HUES6 (cell line): ENCODE data around the gene PGGT1B.
"Not testable (repeated sequence)": the region's sequence is repeated elsewhere in the genome, so short reads cannot be mapped to it uniquely, and the experiment has no call there.

Experiments
- H3K27ac ChIP-seq: 2 replicates; pipeline ENCODE4 v1.7.0; 2013; ENCODE audit warnings: low read depth, mild to moderate bottlenecking, low read length, inconsistent platforms
- H3K27me3 ChIP-seq: 2 replicates; pipeline ENCODE4 v1.6.1; 2013; ENCODE audit warnings: low read length; ENCODE audit not compliant: control insufficient read depth, insufficient read depth
- H3K36me3 ChIP-seq: 2 replicates; pipeline ENCODE4 v1.6.1; 2013; ENCODE audit warnings: low read length; ENCODE audit not compliant: control insufficient read depth, insufficient read depth
- H3K4me1 ChIP-seq: 2 replicates; pipeline ENCODE4 v1.6.1; 2013; ENCODE audit warnings: low read length; ENCODE audit not compliant: control insufficient read depth, insufficient read depth
- H3K4me3 ChIP-seq: 2 replicates; pipeline ENCODE4 v1.5.1; 2013; ENCODE audit warnings: low read depth, low read length
- H3K9ac ChIP-seq: one replicate; pipeline ENCODE4 v1.6.1; 2013; ENCODE audit warnings: mild to moderate bottlenecking, low read length
- H3K9me3 ChIP-seq: 2 replicates; pipeline ENCODE4 v1.6.1; 2013; ENCODE audit warnings: low read depth, low read length; ENCODE audit not compliant: control insufficient read depth, insufficient read depth

PGGT1B gene

GRCh38 chr5:115260248-115260647, 2.4 kb downstream of the PGGT1B start:
- H3K36me3 ChIP-seq: peaks cover 6% of the 10 kb centered on the region
- H3K9ac ChIP-seq: no peak overlapping the region
- H3K27ac ChIP-seq: no peak overlapping the region
- H3K9me3 ChIP-seq: no peaks in the 10 kb centered on the region
- H3K4me1 ChIP-seq: 0 out of 2 replicates have a peak, but pooled peaks cover 15% of the 10 kb centered on the region
- H3K4me3 ChIP-seq: no peak overlapping the region
- H3K27me3 ChIP-seq: no peaks in the 10 kb centered on the region

- 0 out of 2 replicates have a peak, but pooled peaks cover 10% of the 10 kb centered on the region for H3K4me1 ChIP-seq
- H3K27ac ChIP-seq: no peak overlapping the region
- no peaks in the 10 kb centered on the region for H3K27me3 ChIP-seq
- no peak overlapping the region for H3K4me3 ChIP-seq
- no peaks in the 10 kb centered on the region for H3K9me3 ChIP-seq
- no peak overlapping the region for H3K9ac ChIP-seq
- no peaks in the 10 kb centered on the region for H3K36me3 ChIP-seq
Observed at GRCh38 chr5:115257981-115258380, 4.7 kb downstream of the PGGT1B start.

- H3K9ac ChIP-seq, H3K36me3 ChIP-seq, H3K27me3 ChIP-seq, H3K4me1 ChIP-seq, H3K4me3 ChIP-seq, H3K9me3 ChIP-seq, H3K27ac ChIP-seq: not testable (repeated sequence)
Observed at GRCh38 chr5:115249379-115249778, 13.3 kb downstream of the PGGT1B start.

- H3K4me1 ChIP-seq: no peaks in the 10 kb centered on the region
- H3K36me3 ChIP-seq: no peaks in the 10 kb centered on the region
- H3K9ac ChIP-seq: no peak overlapping the region
- H3K4me3 ChIP-seq: no peak overlapping the region
- H3K27me3 ChIP-seq: no peaks in the 10 kb centered on the region
- H3K27ac ChIP-seq: no peak overlapping the region
- no peaks in the 10 kb centered on the region for H3K9me3 ChIP-seq
Observed at GRCh38 chr5:115246361-115246991, 16.2 kb downstream of the PGGT1B start.

GRCh38 chr5:115243412-115243811, 19.3 kb downstream of the PGGT1B start:
- Histone ChIP-seq H3K4me1 (no peaks in the 10 kb centered on the region), H3K36me3 (peaks cover 23% of the 10 kb centered on the region), H3K27me3 (no peaks in the 10 kb centered on the region), H3K9me3 (no peaks in the 10 kb centered on the region), H3K9ac (no peak overlapping the region), H3K4me3 (no peak overlapping the region), H3K27ac (no peak overlapping the region)

- Histone ChIP-seq H3K27ac (no peak overlapping the region), H3K4me1 (no peaks in the 10 kb centered on the region; the same call in 1 of the 2 replicates)
Observed at GRCh38 chr5:115241881-115242642, 20.6 kb downstream of the PGGT1B start.

GRCh38 chr5:115237066-115237465, 25.6 kb downstream of the PGGT1B start:
- Histone ChIP-seq H3K27ac (no peak overlapping the region), H3K4me3 (no peak overlapping the region), H3K27me3 (no peaks in the 10 kb centered on the region), H3K4me1 (no peaks in the 10 kb centered on the region; the same call in 1 of the 2 replicates), H3K9ac (no peak overlapping the region), H3K36me3 (peaks cover 36% of the 10 kb centered on the region), H3K9me3 (no peaks in the 10 kb centered on the region)

More at GRCh38 chr5:115241881-115242642, 20.6 kb downstream of the PGGT1B start:
- Histone ChIP-seq H3K9ac (no peak overlapping the region), H3K4me3 (no peak overlapping the region), H3K9me3 (no peaks in the 10 kb centered on the region), H3K27me3 (no peaks in the 10 kb centered on the region), H3K36me3 (peaks cover 27% of the 10 kb centered on the region)

- Histone ChIP-seq H3K27ac (no peak overlapping the region), H3K9ac (no peak overlapping the region), H3K9me3 (no peaks in the 10 kb centered on the region), H3K4me3 (no peak overlapping the region), H3K36me3 (peaks cover 36% of the 10 kb centered on the region), H3K27me3 (no peaks in the 10 kb centered on the region), H3K4me1 (no peaks in the 10 kb centered on the region; the same call in 1 of the 2 replicates)
Observed at GRCh38 chr5:115236599-115236998, 26.1 kb downstream of the PGGT1B start.

GRCh38 chr5:115231598-115231997, 31.1 kb downstream of the PGGT1B start:
- Histone ChIP-seq H3K36me3 (peaks cover 39% of the 10 kb centered on the region), H3K27ac (no peak overlapping the region), H3K4me3 (no peak overlapping the region), H3K9ac (no peak overlapping the region), H3K9me3 (no peaks in the 10 kb centered on the region), H3K4me1 (no peaks in the 10 kb centered on the region), H3K27me3 (no peaks in the 10 kb centered on the region)

- Histone ChIP-seq H3K9ac (no peak overlapping the region), H3K9me3 (no peaks in the 10 kb centered on the region), H3K27me3 (no peaks in the 10 kb centered on the region), H3K4me1 (no peaks in the 10 kb centered on the region), H3K27ac (no peak overlapping the region), H3K4me3 (no peak overlapping the region), H3K36me3 (peaks cover 36% of the 10 kb centered on the region)
Observed at GRCh38 chr5:115229606-115230005, 33.1 kb downstream of the PGGT1B start.

- no peak overlapping the region for H3K4me3 ChIP-seq
- no peak overlapping the region for H3K27ac ChIP-seq
- H3K36me3 ChIP-seq: peaks cover 36% of the 10 kb centered on the region
- no peak overlapping the region for H3K9ac ChIP-seq
- H3K9me3 ChIP-seq: no peaks in the 10 kb centered on the region
- H3K4me1 ChIP-seq: no peaks in the 10 kb centered on the region
- no peaks in the 10 kb centered on the region for H3K27me3 ChIP-seq
Observed at GRCh38 chr5:115227281-115227680, 35.4 kb downstream of the PGGT1B start.
